Measurements from ENCODE around the gene PDE6A.

PDE6A gene

DNA sequence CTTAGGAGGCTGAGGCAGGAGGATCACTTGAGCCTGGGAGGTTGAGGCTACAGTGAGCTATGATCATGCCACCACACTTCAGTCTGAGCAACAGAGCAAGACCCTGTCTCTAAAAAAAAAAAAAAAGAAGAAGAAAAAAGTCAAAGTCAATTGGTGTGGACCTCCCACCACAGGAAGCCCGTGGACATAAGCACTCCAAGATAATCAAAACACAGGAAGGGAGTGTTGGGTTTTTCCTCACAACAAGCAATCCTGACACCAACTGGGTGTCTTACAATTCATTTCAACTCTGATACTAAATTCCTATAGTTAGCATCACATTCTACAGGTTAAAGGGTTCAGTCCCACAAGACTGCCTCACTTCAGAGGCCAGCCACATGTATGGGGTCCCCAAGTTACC lies 70.7 kb downstream of the PDE6A start:
- Histone ChIP-seq H3K4me3 (ENCODE audit: control insufficient read depth in 1 of 7, extremely low read depth in 1 of 7, insufficient read depth in 4 of 7, low read depth in 2 of 7, low read length in 6 of 7) (no peak overlapping the region), H3K27me3 (replicated peaks in 2 of 5; ENCODE audit: control insufficient read depth in 4 of 5, insufficient read depth in 5 of 5, low read length in 4 of 5) (no peaks in the 10 kb centered on the region), H3K4me1 (ENCODE audit: control extremely low read depth in 1 of 4, control insufficient read depth in 4 of 4, insufficient read depth in 4 of 4, low read length in 3 of 4) (peaks cover 0 to 5% (median 2%) of the 10 kb centered on the region in 4 experiments), H3K27ac (ENCODE audit: insufficient read depth in 1 of 2, low read depth in 1 of 2, low read length in 2 of 2, poor library complexity in 1 of 2, severe bottlenecking in 2 of 2) (no peak overlapping the region), H3K9me3 (ENCODE audit: control extremely low read depth in 1 of 5, control insufficient read depth in 4 of 5, insufficient read depth in 2 of 5, low read depth in 1 of 5, low read length in 4 of 5) (no peaks in the 10 kb centered on the region), H3K36me3 (ENCODE audit: control insufficient read depth in 4 of 4, insufficient read depth in 4 of 4, low read length in 3 of 4) (no peaks in the 10 kb centered on the region)
- ChIA-PET CTCF (interaction anchor here (0.7 to 7.2 kb wide), 6 partner anchors 12 to 38 kb away, joined by 3 to 39 read pairs (median 3); no protein-coding TSS in a partner anchor), POLR2A (interaction anchor here (0.6 kb wide), 1 partner anchor 27 kb away, joined by 6 read pairs; no protein-coding TSS in a partner anchor)
- peak in 2 of 3 donors; percentile 25 to 26 for DNase-seq
- WGBS (ENCODE audit: insufficient coverage), result no CpG with 5 or more reads among the region's 1 CpG

DNA sequence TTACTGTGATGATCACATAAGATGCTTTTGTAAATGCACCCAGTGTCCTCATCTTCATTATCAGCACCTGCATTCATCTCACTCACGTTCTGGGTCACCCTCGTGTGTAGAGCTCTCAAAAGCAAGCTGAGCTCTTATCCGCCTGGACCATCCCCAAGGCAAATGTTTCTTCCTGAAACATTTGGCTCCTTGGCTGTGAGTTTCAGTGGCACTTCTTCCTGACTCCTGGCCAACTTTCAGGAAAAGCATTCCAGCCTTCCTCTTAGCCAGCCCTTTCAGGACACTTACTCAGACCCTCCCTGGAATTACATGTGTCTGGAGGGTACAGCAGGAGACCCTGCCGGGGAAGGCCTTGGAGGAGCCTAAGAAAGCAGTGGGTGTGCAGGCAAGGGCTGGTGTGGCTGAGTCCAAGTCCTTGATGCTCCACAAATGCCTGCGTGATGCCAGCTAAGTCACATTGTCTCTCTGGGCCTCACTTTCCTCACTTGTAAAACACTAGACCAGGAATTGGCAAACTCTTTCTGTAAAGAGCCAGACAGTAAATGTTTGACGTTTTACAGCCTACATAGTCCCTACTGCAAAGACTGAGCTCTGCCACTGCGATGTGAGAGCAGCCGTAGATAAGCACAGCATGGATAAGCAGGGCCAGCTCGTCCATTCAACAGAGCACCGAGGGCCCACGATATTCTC lies 72.1 kb downstream of the PDE6A start:
- WGBS (ENCODE audit: insufficient coverage), result 99% methylated on average over 11 of the region's 11 CpGs
- no peaks in the 10 kb centered on the region for H3K36me3 ChIP-seq (ENCODE audit: control insufficient read depth in 4 of 4, insufficient read depth in 4 of 4, low read length in 3 of 4)
- DNase-seq, result no peak
- H3K9me3 ChIP-seq (ENCODE audit: control extremely low read depth in 1 of 5, control insufficient read depth in 4 of 5, insufficient read depth in 2 of 5, low read depth in 1 of 5, low read length in 4 of 5), result no peaks in the 10 kb centered on the region
- H3K27me3 ChIP-seq (replicated peaks in 2 of 5; ENCODE audit: control insufficient read depth in 4 of 5, insufficient read depth in 5 of 5, low read length in 4 of 5), result no peaks in the 10 kb centered on the region
- no peak overlapping the region for H3K27ac ChIP-seq (ENCODE audit: insufficient read depth in 1 of 2, low read depth in 1 of 2, low read length in 2 of 2, poor library complexity in 1 of 2, severe bottlenecking in 2 of 2)
- CTCF ChIA-PET, result interaction anchor here (0.8 to 7.2 kb wide), 5 partner anchors 11 to 118 kb away, joined by 3 to 39 read pairs (median 5); no protein-coding TSS in a partner anchor
- peaks cover 0 to 5% (median 2%) of the 10 kb centered on the region in 4 experiments for H3K4me1 ChIP-seq (ENCODE audit: control extremely low read depth in 1 of 4, control insufficient read depth in 4 of 4, insufficient read depth in 4 of 4, low read length in 3 of 4)
- H3K4me3 ChIP-seq (ENCODE audit: control insufficient read depth in 1 of 7, extremely low read depth in 1 of 7, insufficient read depth in 4 of 7, low read depth in 2 of 7, low read length in 6 of 7), result no peak overlapping the region
- POLR2A ChIA-PET, result no interaction called here

DNA sequence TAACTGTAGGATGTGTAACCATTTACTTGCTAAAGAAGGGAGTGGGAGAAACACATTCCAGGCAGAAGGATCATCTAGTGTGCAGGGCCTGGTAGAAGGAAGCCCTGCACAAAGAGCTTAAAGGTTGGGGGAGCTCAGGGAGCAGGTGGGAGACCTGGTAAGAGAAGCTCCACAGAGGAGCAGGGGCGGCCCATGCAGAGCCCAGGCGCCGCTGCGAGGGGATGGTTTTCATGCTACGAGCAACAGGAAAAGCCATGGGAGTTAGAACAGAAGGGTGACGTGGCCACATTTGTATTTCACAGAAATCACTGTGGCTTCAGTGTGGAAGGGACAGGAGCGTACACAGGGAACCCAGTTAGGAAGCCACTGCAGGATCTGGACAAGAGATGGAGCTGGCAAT lies 73.1 kb downstream of the PDE6A start:
- WGBS (ENCODE audit: insufficient coverage), result 72% methylated on average over 5 of the region's 7 CpGs

DNA sequence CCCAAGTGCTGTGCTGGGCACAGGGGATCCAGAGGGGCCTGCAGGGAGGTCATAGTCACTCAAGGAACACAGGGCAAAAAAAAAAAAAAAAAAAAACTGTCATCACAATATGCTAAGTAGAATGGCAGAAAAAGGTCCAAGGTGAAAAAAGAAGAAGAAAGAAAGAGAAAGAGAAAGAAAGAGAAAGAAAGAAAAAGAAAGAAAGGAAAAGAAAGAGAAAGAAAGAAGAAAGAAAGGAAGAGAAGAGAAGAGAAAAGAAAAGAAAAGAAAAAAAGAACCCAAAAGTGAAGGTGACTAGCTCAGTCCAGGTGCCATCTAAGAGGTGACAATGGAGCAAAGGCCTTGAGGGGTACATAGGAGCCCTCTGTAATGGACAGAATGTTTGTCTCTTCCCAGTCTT lies 73.9 kb downstream of the PDE6A start:
- Histone ChIP-seq H3K9me3 (ENCODE audit: control extremely low read depth in 1 of 5, control insufficient read depth in 4 of 5, insufficient read depth in 2 of 5, low read depth in 1 of 5, low read length in 4 of 5) (no peaks in the 10 kb centered on the region), H3K36me3 (ENCODE audit: control insufficient read depth in 4 of 4, insufficient read depth in 4 of 4, low read length in 3 of 4) (no peaks in the 10 kb centered on the region), H3K27ac (ENCODE audit: insufficient read depth in 1 of 2, low read depth in 1 of 2, low read length in 2 of 2, poor library complexity in 1 of 2, severe bottlenecking in 2 of 2) (no peak overlapping the region), H3K4me1 (ENCODE audit: control extremely low read depth in 1 of 4, control insufficient read depth in 4 of 4, insufficient read depth in 4 of 4, low read length in 3 of 4) (peaks cover 0 to 5% (median 2%) of the 10 kb centered on the region in 4 experiments), H3K27me3 (replicated peaks in 2 of 5; ENCODE audit: control insufficient read depth in 4 of 5, insufficient read depth in 5 of 5, low read length in 4 of 5) (no peaks in the 10 kb centered on the region), H3K4me3 (ENCODE audit: control insufficient read depth in 1 of 7, extremely low read depth in 1 of 7, insufficient read depth in 4 of 7, low read depth in 2 of 7, low read length in 6 of 7) (no peak overlapping the region)
- CTCF ChIA-PET, result interaction anchor here (1.2 to 7.2 kb wide), 5 partner anchors 9 to 91 kb away, joined by 3 to 39 read pairs (median 5); no protein-coding TSS in a partner anchor
- DNase-seq, result no peak
- POLR2A ChIA-PET, result no interaction called here

More for the DNA sequence above, 73.1 kb downstream of the PDE6A start:
- Histone ChIP-seq H3K27me3 (replicated peaks in 2 of 5; ENCODE audit: control insufficient read depth in 4 of 5, insufficient read depth in 5 of 5, low read length in 4 of 5) (no peaks in the 10 kb centered on the region), H3K36me3 (ENCODE audit: control insufficient read depth in 4 of 4, insufficient read depth in 4 of 4, low read length in 3 of 4) (no peaks in the 10 kb centered on the region), H3K27ac (ENCODE audit: insufficient read depth in 1 of 2, low read depth in 1 of 2, low read length in 2 of 2, poor library complexity in 1 of 2, severe bottlenecking in 2 of 2) (no peak overlapping the region), H3K4me3 (ENCODE audit: control insufficient read depth in 1 of 7, extremely low read depth in 1 of 7, insufficient read depth in 4 of 7, low read depth in 2 of 7, low read length in 6 of 7) (no peak overlapping the region), H3K9me3 (ENCODE audit: control extremely low read depth in 1 of 5, control insufficient read depth in 4 of 5, insufficient read depth in 2 of 5, low read depth in 1 of 5, low read length in 4 of 5) (no peaks in the 10 kb centered on the region), H3K4me1 (ENCODE audit: control extremely low read depth in 1 of 4, control insufficient read depth in 4 of 4, insufficient read depth in 4 of 4, low read length in 3 of 4) (peaks cover 0 to 5% (median 2%) of the 10 kb centered on the region in 4 experiments)
- CTCF ChIA-PET, result interaction anchor here (1.1 to 7.2 kb wide), 4 partner anchors 20 to 88 kb away, joined by 3 to 39 read pairs (median 4); no protein-coding TSS in a partner anchor
- POLR2A ChIA-PET, result no interaction called here
- no peak for DNase-seq

DNA sequence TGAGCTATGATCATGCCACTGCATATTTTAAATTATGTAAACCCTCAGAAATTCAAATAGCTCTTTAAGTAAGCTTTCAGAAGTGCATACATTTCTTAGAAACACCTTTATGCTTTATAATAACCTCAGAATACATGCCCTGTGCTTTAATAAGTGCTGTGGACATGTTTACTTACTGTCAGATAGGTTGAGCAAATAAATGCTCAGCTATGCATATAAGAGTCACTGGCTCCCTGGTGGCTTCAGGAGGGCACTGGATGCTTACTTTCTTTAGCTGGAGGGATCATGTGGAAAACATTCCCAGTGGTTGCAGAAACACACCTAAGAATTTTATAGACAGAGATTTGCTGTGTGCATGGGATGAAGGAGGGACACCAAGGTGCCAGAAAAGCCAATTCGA lies 74.4 kb downstream of the PDE6A start:
- Histone ChIP-seq H3K4me1 (ENCODE audit: control extremely low read depth in 1 of 4, control insufficient read depth in 4 of 4, insufficient read depth in 4 of 4, low read length in 3 of 4) (peaks cover 0 to 5% (median 2%) of the 10 kb centered on the region in 4 experiments), H3K9me3 (ENCODE audit: control extremely low read depth in 1 of 5, control insufficient read depth in 4 of 5, insufficient read depth in 2 of 5, low read depth in 1 of 5, low read length in 4 of 5) (no peaks in the 10 kb centered on the region), H3K36me3 (ENCODE audit: control insufficient read depth in 4 of 4, insufficient read depth in 4 of 4, low read length in 3 of 4) (no peaks in the 10 kb centered on the region), H3K4me3 (ENCODE audit: control insufficient read depth in 1 of 7, extremely low read depth in 1 of 7, insufficient read depth in 4 of 7, low read depth in 2 of 7, low read length in 6 of 7) (no peak overlapping the region), H3K27me3 (replicated peaks in 2 of 5; ENCODE audit: control insufficient read depth in 4 of 5, insufficient read depth in 5 of 5, low read length in 4 of 5) (no peaks in the 10 kb centered on the region), H3K27ac (ENCODE audit: insufficient read depth in 1 of 2, low read depth in 1 of 2, low read length in 2 of 2, poor library complexity in 1 of 2, severe bottlenecking in 2 of 2) (no peak overlapping the region)
- POLR2A ChIA-PET, result no interaction called here
- WGBS (ENCODE audit: insufficient coverage), result no CpG with 5 or more reads among the region's 1 CpG
- DNase-seq, result no peak
- CTCF ChIA-PET, result interaction anchor here (1.2 to 7.2 kb wide), 4 partner anchors 9 to 92 kb away, joined by 4 to 39 read pairs (median 6); no protein-coding TSS in a partner anchor

DNA sequence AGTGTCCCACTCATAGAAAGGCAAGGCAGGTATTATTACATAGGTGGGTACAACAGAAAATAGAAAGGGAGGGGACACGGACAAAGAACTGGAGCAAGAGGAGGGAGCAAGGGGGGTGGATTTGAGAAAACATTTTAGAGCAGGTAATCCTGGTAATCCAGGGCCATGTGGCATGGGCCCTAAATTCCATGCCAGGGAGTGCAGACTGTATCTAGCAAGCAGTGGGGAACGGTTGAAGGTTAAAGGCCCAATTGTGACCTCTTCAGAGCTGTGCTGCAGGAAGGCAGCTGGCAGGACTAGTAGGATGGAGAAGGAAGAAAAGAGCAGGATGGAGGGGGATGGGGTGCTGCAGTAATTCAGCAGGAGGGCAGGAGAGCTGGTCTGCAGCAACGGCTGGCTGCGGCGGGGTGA lies 75.2 kb downstream of the PDE6A start:
- ChIA-PET CTCF (interaction anchor here (1.7 to 7.2 kb wide), 3 partner anchors 8 to 27 kb away, joined by 4 to 39 read pairs (median 6); no protein-coding TSS in a partner anchor), POLR2A (no interaction called here)
- H3K4me3 ChIP-seq (ENCODE audit: control insufficient read depth in 1 of 7, extremely low read depth in 1 of 7, insufficient read depth in 4 of 7, low read depth in 2 of 7, low read length in 6 of 7), result no peak overlapping the region
- WGBS (ENCODE audit: insufficient coverage), result 96% methylated on average over 3 of the region's 5 CpGs
- H3K36me3 ChIP-seq (ENCODE audit: control insufficient read depth in 4 of 4, insufficient read depth in 4 of 4, low read length in 3 of 4), result no peaks in the 10 kb centered on the region
- peaks cover 0 to 5% (median 2%) of the 10 kb centered on the region in 4 experiments for H3K4me1 ChIP-seq (ENCODE audit: control extremely low read depth in 1 of 4, control insufficient read depth in 4 of 4, insufficient read depth in 4 of 4, low read length in 3 of 4)
- DNase-seq, result no peak
- H3K27ac ChIP-seq (ENCODE audit: insufficient read depth in 1 of 2, low read depth in 1 of 2, low read length in 2 of 2, poor library complexity in 1 of 2, severe bottlenecking in 2 of 2), result no peak overlapping the region
- H3K27me3 ChIP-seq (replicated peaks in 2 of 5; ENCODE audit: control insufficient read depth in 4 of 5, insufficient read depth in 5 of 5, low read length in 4 of 5), result no peaks in the 10 kb centered on the region
- H3K9me3 ChIP-seq (ENCODE audit: control extremely low read depth in 1 of 5, control insufficient read depth in 4 of 5, insufficient read depth in 2 of 5, low read depth in 1 of 5, low read length in 4 of 5), result no peaks in the 10 kb centered on the region

DNA sequence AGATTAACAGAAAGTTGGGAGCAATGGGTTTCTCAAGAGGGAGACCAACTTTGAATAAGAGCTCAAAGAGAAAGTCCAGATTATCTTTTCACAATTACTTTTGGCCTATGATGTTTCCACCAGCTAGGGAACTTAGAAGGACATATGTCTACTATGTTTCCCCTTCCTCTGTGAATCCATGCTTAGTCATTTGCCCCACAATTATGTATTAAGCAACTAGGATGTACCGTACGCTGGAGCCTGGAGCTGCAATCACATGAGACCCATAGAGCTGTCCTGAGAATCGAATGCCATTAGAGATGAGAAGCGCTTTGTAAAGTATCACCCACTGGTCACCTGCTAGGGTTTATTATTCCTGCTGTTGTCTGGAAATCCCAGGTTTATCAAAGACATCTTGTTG lies 78.8 kb downstream of the PDE6A start:
- POLR2A ChIA-PET, result no interaction called here
- WGBS (ENCODE audit: insufficient coverage), result 93% methylated on average over 4 of the region's 4 CpGs
- no peak overlapping the region for H3K27ac ChIP-seq (ENCODE audit: insufficient read depth in 1 of 2, low read depth in 1 of 2, low read length in 2 of 2, poor library complexity in 1 of 2, severe bottlenecking in 2 of 2)
- H3K9me3 ChIP-seq (ENCODE audit: control extremely low read depth in 1 of 5, control insufficient read depth in 4 of 5, insufficient read depth in 2 of 5, low read depth in 1 of 5, low read length in 4 of 5), result no peaks in the 10 kb centered on the region
- peaks cover 0 to 11% (median 5%) of the 10 kb centered on the region in 4 experiments for H3K4me1 ChIP-seq (ENCODE audit: control extremely low read depth in 1 of 4, control insufficient read depth in 4 of 4, insufficient read depth in 4 of 4, low read length in 3 of 4)
- no peaks in the 10 kb centered on the region for H3K27me3 ChIP-seq (replicated peaks in 2 of 5; ENCODE audit: control insufficient read depth in 4 of 5, insufficient read depth in 5 of 5, low read length in 4 of 5)
- no peak overlapping the region for H3K4me3 ChIP-seq (ENCODE audit: control insufficient read depth in 1 of 7, extremely low read depth in 1 of 7, insufficient read depth in 4 of 7, low read depth in 2 of 7, low read length in 6 of 7)
- no peaks in the 10 kb centered on the region for H3K36me3 ChIP-seq (ENCODE audit: control insufficient read depth in 4 of 4, insufficient read depth in 4 of 4, low read length in 3 of 4)
- CTCF ChIA-PET, result interaction anchor here (1.1 to 1.9 kb wide), 2 partner anchors 9 to 13 kb away, joined by 5 to 7 read pairs; no protein-coding TSS in a partner anchor
- no peak for DNase-seq

Data from common myeloid progenitor, CD34-positive (primary cell).